Keratinocyte (primary cell): ENCODE results near the gene ASTN2. TPM values are rescaled to one million over a fixed set of nuclear protein-coding genes. Genes with fewer than 3 reads are reported as not detected.
"Not testable (repeated sequence)": the region's sequence is repeated elsewhere in the genome, so short reads cannot be mapped to it uniquely, and the experiment has no call there.

Experiments
- DNase-seq: peaks from one replicate; pipeline ENCODE4 v3.0.0-alpha.2; 2011; ENCODE audit warnings: low read depth, missing footprints, low spot score
- FAIRE-seq: peaks from 2 replicates; lab custom pipeline; 2011; peaks lifted over from hg19 to GRCh38; lab: Jason Lieb, UNC
- H2AFZ ChIP-seq: 2 replicates; pipeline ENCODE4 v1.6.0; 2012; ENCODE audit warnings: low read length, control low read depth, inconsistent platforms; ENCODE audit not compliant: control insufficient read depth
- H3K27ac ChIP-seq: 2 replicates; pipeline ENCODE4 v1.5.1; 2011; ENCODE audit warnings: low read length; ENCODE audit not compliant: control insufficient read depth, insufficient read depth
- H3K27me3 ChIP-seq: 3 replicates; pipeline ENCODE4 v1.6.0; 2011; ENCODE audit warnings: low read length; ENCODE audit not compliant: control insufficient read depth, insufficient read depth; ENCODE audit errors: extremely low read depth
- H3K36me3 ChIP-seq, 2 experiments: 2 replicates in 1 of 2; 3 replicates in 1 of 2; pipeline ENCODE4 v1.5.1; 2011; ENCODE audit warnings: low read length in 2 of 2, mild to moderate bottlenecking in 1 of 2; ENCODE audit not compliant: control insufficient read depth in 2 of 2, insufficient read depth in 2 of 2; ENCODE audit errors: extremely low read depth in 1 of 2
- H3K4me1 ChIP-seq: 3 replicates; pipeline ENCODE4 v1.5.1; 2011; ENCODE audit warnings: low read length; ENCODE audit not compliant: control insufficient read depth, insufficient read depth; ENCODE audit errors: extremely low read depth
- H3K4me2 ChIP-seq: 3 replicates; pipeline ENCODE4 v1.6.0; 2011; ENCODE audit warnings: low read depth, low read length; ENCODE audit not compliant: control insufficient read depth, insufficient read depth; ENCODE audit errors: extremely low read depth
- H3K4me3 ChIP-seq, 3 experiments: fragments of 200-600 bp in 1 of 3; sonication (generic) in 1 of 3; 2 replicates in 2 of 3; 3 replicates in 1 of 3; pipeline ENCODE4 v1.5.1; 2011 to 2016; ENCODE audit warnings: low read length in 3 of 3, mild to moderate bottlenecking in 3 of 3, control low read depth in 2 of 3, inconsistent platforms in 1 of 3, low read depth in 1 of 3, mixed read lengths in 1 of 3, mixed run types in 1 of 3, moderate library complexity in 1 of 3; ENCODE audit not compliant: control insufficient read depth in 2 of 3, insufficient read depth in 2 of 3; ENCODE audit errors: extremely low read depth in 1 of 3
- H3K79me2 ChIP-seq: 2 replicates; pipeline ENCODE4 v1.6.0; 2012; ENCODE audit warnings: low read length; ENCODE audit not compliant: control insufficient read depth, insufficient read depth
- H3K9ac ChIP-seq: 3 replicates; pipeline ENCODE4 v1.6.0; 2011; ENCODE audit warnings: low read length; ENCODE audit not compliant: control insufficient read depth, insufficient read depth; ENCODE audit errors: extremely low read depth
- H3K9me1 ChIP-seq: 3 replicates; pipeline ENCODE4 v1.6.0; 2011; ENCODE audit warnings: low read length; ENCODE audit not compliant: control insufficient read depth, insufficient read depth; ENCODE audit errors: extremely low read depth
- H3K9me3 ChIP-seq: 2 replicates; pipeline ENCODE4 v1.5.1; 2012; ENCODE audit warnings: low read depth, low read length; ENCODE audit not compliant: control insufficient read depth
- H4K20me1 ChIP-seq: 3 replicates; pipeline ENCODE4 v1.6.0; 2011; ENCODE audit warnings: low read length; ENCODE audit not compliant: control insufficient read depth, insufficient read depth; ENCODE audit errors: extremely low read depth
- CTCF ChIP-seq, 3 experiments: IDR thresholded peaks in 1 of 3; conservative IDR thresholded peaks in 1 of 3; optimal IDR thresholded peaks in 1 of 3; 2 replicates in 2 of 3; 3 replicates in 1 of 3; pipeline versions ENCODE3 to v1.5.1; 2011; ENCODE audit warnings: low read length in 3 of 3, mild to moderate bottlenecking in 3 of 3, moderate library complexity in 2 of 3, control low read depth in 1 of 3, inconsistent platforms in 1 of 3; ENCODE audit not compliant: insufficient read depth in 2 of 3; ENCODE audit errors: extremely low read depth in 1 of 3
- EZH2 ChIP-seq: IDR thresholded peaks from one replicate; pipeline ENCODE4 v1.6.1; 2012; ENCODE audit warnings: inconsistent platforms, mild to moderate bottlenecking, low read length, moderate library complexity
- dilution Hi-C: fragments of 300-500 bp; cut with MboI; formaldehyde crosslinking; loops from one replicate; pipeline ENCODE4 v1.7.0; 2020; ENCODE audit warnings: low sequenced_read_pairs; ENCODE audit not compliant: extremely low pct_ligation_motif_present
- polyA plus RNA-seq, 5 experiments: library from polyadenylated mRNA; depleted of rRNA in 3 of 5; stranded (reverse) in 3 of 5; stranded (forward) in 1 of 5; unstranded in 1 of 5; fragments of >200 nt; gene quantifications; 1 replicate in 1 of 5; 2 replicates in 3 of 5; 3 replicates in 1 of 5; pipeline versions ENCODE4 v1.2.1 to v1.2.3, GENCODE V29; 2011 to 2012; ENCODE audit warnings: missing spikeins in 2 of 5, low read depth in 1 of 5, low replicate concordance in 1 of 5

ASTN2 gene
- polyA plus RNA-seq, 1 donor (not counting 4 experiments of a cell fraction or from before 2014, with no cell fraction given), result 0.31 TPM

GRCh38 chr9:116895961-116896360 lies 518.9 kb downstream of the ASTN2 start:
- dilution Hi-C loops, result no loop called here
- H3K36me3 ChIP-seq, result no peaks in the 10 kb centered on the region
- no peak for TF ChIP-seq CTCF (optimal IDR thresholded peaks at IDR 0.05 in 1 of 3, IDR thresholded peaks at IDR 0.05 in 1 of 3, conservative IDR thresholded peaks at IDR 0.05 in 1 of 3; ENCODE audit: extremely low read depth in 1 of 3, insufficient read depth in 2 of 3, low read length in 3 of 3)
- no peak for TF ChIP-seq EZH2
- H4K20me1 ChIP-seq, result no peaks in the 10 kb centered on the region
- H3K79me2 ChIP-seq, result no peaks in the 10 kb centered on the region
- H3K4me3 ChIP-seq, result no peak overlapping the region
- H3K9me3 ChIP-seq, result no peaks in the 10 kb centered on the region
- no peak overlapping the region for H2AFZ ChIP-seq
- H3K27ac ChIP-seq, result no peak overlapping the region
- no peaks in the 10 kb centered on the region for H3K9me1 ChIP-seq
- FAIRE-seq (no peak), DNase-seq (no peak)
- no peak overlapping the region for H3K9ac ChIP-seq
- H3K27me3 ChIP-seq, result no peaks in the 10 kb centered on the region
- no peak overlapping the region for H3K4me2 ChIP-seq
- H3K4me1 ChIP-seq, result no peaks in the 10 kb centered on the region

DNA sequence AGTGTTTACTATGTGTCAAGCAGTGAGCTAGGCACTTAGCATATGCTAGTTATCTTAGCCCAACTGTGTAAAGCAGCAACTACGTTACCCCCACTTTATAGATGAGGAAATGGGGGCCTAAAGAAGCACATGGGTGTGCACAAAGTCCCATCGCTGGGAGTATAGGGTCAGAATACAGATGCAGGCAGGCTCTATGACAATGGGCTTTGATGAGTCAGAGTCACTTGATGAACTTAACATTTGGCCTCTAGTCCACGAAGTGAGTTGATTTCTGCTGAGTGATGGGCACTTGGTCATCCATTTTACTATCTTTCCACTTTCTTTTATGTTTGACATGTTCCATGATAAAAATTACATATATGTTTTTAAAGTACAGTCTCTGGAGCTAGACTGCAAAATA lies 523.4 kb downstream of the ASTN2 start:
- Histone ChIP-seq H3K27me3 (no peaks in the 10 kb centered on the region), H3K4me3 (no peak overlapping the region), H3K9ac (no peak overlapping the region), H3K79me2 (no peaks in the 10 kb centered on the region), H3K9me1 (no peaks in the 10 kb centered on the region), H3K36me3 (no peaks in the 10 kb centered on the region), H3K27ac (no peak overlapping the region), H3K9me3 (no peaks in the 10 kb centered on the region), H4K20me1 (no peaks in the 10 kb centered on the region), H2AFZ (no peak overlapping the region), H3K4me2 (no peak overlapping the region), H3K4me1 (no peaks in the 10 kb centered on the region)
- no peak for DNase-seq
- dilution Hi-C loops, result no loop called here
- FAIRE-seq, result no peak
- TF ChIP-seq EZH2, result no peak
- no peak for TF ChIP-seq CTCF (optimal IDR thresholded peaks at IDR 0.05 in 1 of 3, IDR thresholded peaks at IDR 0.05 in 1 of 3, conservative IDR thresholded peaks at IDR 0.05 in 1 of 3; ENCODE audit: extremely low read depth in 1 of 3, insufficient read depth in 2 of 3, low read length in 3 of 3)

DNA sequence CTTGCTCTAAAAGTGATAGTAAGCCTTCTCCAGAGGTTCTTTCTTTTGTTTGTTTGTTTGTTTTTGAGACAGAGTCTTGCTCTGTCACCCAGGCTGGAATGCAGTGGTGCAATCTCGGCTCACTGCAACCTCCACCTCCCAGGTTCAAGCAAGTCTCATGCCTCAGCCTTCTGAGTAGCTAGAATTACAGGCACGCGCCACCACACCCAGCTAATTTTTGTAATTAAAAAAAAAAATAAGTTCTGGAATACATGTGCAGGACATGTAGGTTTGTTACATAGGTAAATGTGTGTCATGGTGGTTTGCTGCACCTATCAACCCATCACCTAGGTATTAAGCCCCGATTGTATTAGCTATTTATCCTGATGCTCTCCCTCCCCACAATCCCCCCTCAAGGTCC lies 526.4 kb downstream of the ASTN2 start:
- H3K9me1 ChIP-seq, H3K9me3 ChIP-seq, H3K9ac ChIP-seq, H3K79me2 ChIP-seq, H3K4me3 ChIP-seq, H3K4me2 ChIP-seq, H3K27ac ChIP-seq, FAIRE-seq, H2AFZ ChIP-seq, H3K27me3 ChIP-seq, H3K36me3 ChIP-seq, dilution Hi-C loops, H3K4me1 ChIP-seq, DNase-seq, H4K20me1 ChIP-seq: not testable (repeated sequence)
